ENCODE data around the gene PRR33. TPM values are rescaled to one million over a fixed set of nuclear protein-coding genes. Genes with fewer than 3 reads are reported as not detected.

PRR33 gene
- total and polyA plus RNA-seq, 4 experiments from 2014 or later: 0.18 TPM; not detected in 3

- Mint-ChIP-seq H3K4me3 (peak overlapping the region in 1 of 8 donors; percentile 15), H3K27ac (peak overlapping the region in 2 of 7 donors; percentile 35 to 41), H3K27me3 (no peaks in the 10 kb centered on the region), H3K4me1 (peaks cover 11 to 26% (median 16%) of the 10 kb centered on the region in 4 donors), H3K9me3 (no peaks in the 10 kb centered on the region), H3K36me3 (no peaks in the 10 kb centered on the region)
- CTCF ChIA-PET (ENCODE audit: partially characterized antibody): interaction anchor here (1.2 to 3.0 kb wide), 6 partner anchors 11 to 312 kb away, joined by 3 to 10 read pairs (median 4); no protein-coding TSS in a partner anchor
- POLR2A ChIA-PET (ENCODE audit: partially characterized antibody): interaction anchor here (0.8 to 5.5 kb wide), 4 partner anchors 11 to 50 kb away, joined by 3 to 27 read pairs (median 11); partner anchors contain the start of gene LSP1
- intact Hi-C loops (cut with micrococcal nuclease): no loop called here
- Histone ChIP-seq H3K27ac (ENCODE audit: low read depth, low read length) (no peak overlapping the region), H3K4me1 (ENCODE audit: insufficient read depth, low read length) (peaks cover 31% of the 10 kb centered on the region), H3K27me3 (ENCODE audit: insufficient read depth, low read length) (no peaks in the 10 kb centered on the region), H3K9me3 (ENCODE audit: control insufficient read depth in 1 of 2, low read length in 2 of 2) (no peaks in the 10 kb centered on the region), H3K36me3 (ENCODE audit: insufficient read depth, low read length) (no peaks in the 10 kb centered on the region), H3K4me3 (ENCODE audit: low read length in 2 of 2) (no peak overlapping the region)
- no peak for DNase-seq
Observed at GRCh38 chr11:1839204-1839923, 52.3 kb downstream of the PRR33 start.

- ChIA-PET CTCF (ENCODE audit: partially characterized antibody) (interaction anchor here (0.6 to 3.0 kb wide), 8 partner anchors 12 to 1342 kb away, joined by 3 to 10 read pairs (median 4); no protein-coding TSS in a partner anchor), POLR2A (ENCODE audit: partially characterized antibody) (interaction anchor here (0.8 to 5.5 kb wide), 4 partner anchors 12 to 50 kb away, joined by 3 to 27 read pairs (median 11); partner anchors contain the start of gene LSP1)
- Mint-ChIP-seq H3K4me3 (peak within 1 kb of the TSS in 1 of 8 donors; percentile 15), H3K36me3 (no peaks in the 10 kb centered on the region), H3K9me3 (no peaks in the 10 kb centered on the region), H3K27ac (peak within 1 kb of the TSS in 3 of 7 donors; percentile 30 to 41 (median 35)), H3K4me1 (peaks cover 8 to 18% (median 10%) of the 10 kb centered on the region in 4 donors), H3K27me3 (no peaks in the 10 kb centered on the region)
- H3K27ac ChIP-seq (ENCODE audit: low read depth, low read length): no peak within 1 kb of the TSS
- H3K4me1 ChIP-seq (ENCODE audit: insufficient read depth, low read length): peaks cover 23% of the 10 kb centered on the region
- peak in 1 of 5 donors; percentile 33 for DNase-seq
- no peaks in the 10 kb centered on the region for H3K27me3 ChIP-seq (ENCODE audit: insufficient read depth, low read length)
- H3K36me3 ChIP-seq (ENCODE audit: insufficient read depth, low read length): no peaks in the 10 kb centered on the region
- no peak within 1 kb of the TSS for H3K4me3 ChIP-seq (ENCODE audit: low read length in 2 of 2)
- intact Hi-C loops (cut with micrococcal nuclease): loop anchor here (1.0 kb wide), 1 partner anchor 14 kb away; no protein-coding TSS in a partner anchor
- no peaks in the 10 kb centered on the region for H3K9me3 ChIP-seq (ENCODE audit: control insufficient read depth in 1 of 2, low read length in 2 of 2)
Observed at GRCh38 chr11:1838426-1839144, 53.1 kb downstream of the PRR33 start, which contains the start of gene TNNI2. Gene TNNI2 (plus strand): TSS chr11:1838981. CDS start chr11:1839697, 716 bp downstream.

Small RNAs within 50 kb of the gene (microRNA-seq; reads per million reads assigned to microRNA genes)
- gene MIR4298 (ENCODE audit: borderline microRNAs expressed, borderline number of aligned reads, borderline replicate concordance) (not detected), gene MIR7847 (ENCODE audit: borderline microRNAs expressed, borderline number of aligned reads, borderline replicate concordance) (not detected)

Other genes with a start within 250 kb of the PRR33 start
- gene KRTAP5-6, start 194.7 kb downstream of the PRR33 start, total RNA-seq: not detected
- not detected for gene KRTAP5-6, start 194.7 kb downstream of the PRR33 start, polyA plus RNA-seq
- 1 to 10 TPM; 1.6 to 1.8 TPM for gene IFITM10, start 141.3 kb downstream of the PRR33 start, total RNA-seq
- not detected for gene IFITM10, start 141.3 kb downstream of the PRR33 start, polyA plus RNA-seq
- 100 to 1,000 TPM; 206 to 214 TPM for gene CTSD, start 128.0 kb downstream of the PRR33 start, total RNA-seq
- gene CTSD, start 128.0 kb downstream of the PRR33 start, polyA plus RNA-seq: 100 to 1,000 TPM; 122 to 137 TPM
- not detected for gene SYT8, start 56.9 kb downstream of the PRR33 start, total RNA-seq
- not detected for gene SYT8, start 56.9 kb downstream of the PRR33 start, polyA plus RNA-seq
- not detected for gene TNNI2, start 52.9 kb downstream of the PRR33 start, total RNA-seq
- not detected for gene TNNI2, start 52.9 kb downstream of the PRR33 start, polyA plus RNA-seq
- 100 to 1,000 TPM; 324 to 327 TPM for gene LSP1, start 38.8 kb downstream of the PRR33 start, total RNA-seq
- gene LSP1, start 38.8 kb downstream of the PRR33 start, polyA plus RNA-seq: 100 to 1,000 TPM; 253 to 435 TPM
- 10 to 100 TPM in 1 of 2 experiments, 1 to 10 TPM in 1; 9.3 to 10.5 TPM for gene TNNT3, start 27.8 kb upstream of the PRR33 start, total RNA-seq
- not detected for gene TNNT3, start 27.8 kb upstream of the PRR33 start, polyA plus RNA-seq
- 10 to 100 TPM; 43.9 to 51.0 TPM for gene MRPL23, start 55.4 kb upstream of the PRR33 start, total RNA-seq
- 10 to 100 TPM; 15.2 to 45.8 TPM for gene MRPL23, start 55.4 kb upstream of the PRR33 start, polyA plus RNA-seq
- gene H19, start 105.9 kb upstream of the PRR33 start, total RNA-seq: not detected
- gene H19, start 105.9 kb upstream of the PRR33 start, polyA plus RNA-seq: not detected
- not detected for gene IGF2, start 247.5 kb upstream of the PRR33 start, total RNA-seq
- gene IGF2, start 247.5 kb upstream of the PRR33 start, polyA plus RNA-seq: not detected

Data from CD4-positive, alpha-beta memory T cell (primary cell).